NT2/D1 (cell line): ENCODE data around the gene TTR.

ENCODE experiments used
- DNase-seq: peaks from one replicate; pipeline ENCODE4 v3.0.0-alpha.2; 2011; ENCODE audit warnings: low read depth, low spot score
- H3K27me3 ChIP-seq: 2 replicates; pipeline ENCODE4 v1.6.0; 2011; ENCODE audit warnings: mild to moderate bottlenecking; ENCODE audit not compliant: insufficient read length, insufficient read depth
- H3K36me3 ChIP-seq: 2 replicates; pipeline ENCODE4 v1.6.1; 2011; ENCODE audit warnings: mild to moderate bottlenecking, low read length, mixed read lengths; ENCODE audit not compliant: insufficient read depth, insufficient read length
- H3K4me1 ChIP-seq: 2 replicates; pipeline ENCODE4 v1.5.1; 2011; ENCODE audit not compliant: insufficient read depth, insufficient read length
- H3K4me3 ChIP-seq: 2 replicates; pipeline ENCODE4 v1.5.1; 2011; ENCODE audit warnings: low read depth; ENCODE audit not compliant: insufficient read length
- H3K9ac ChIP-seq: 2 replicates; pipeline ENCODE4 v1.6.0; 2011; ENCODE audit warnings: low read depth; ENCODE audit not compliant: insufficient read length
- H3K9me3 ChIP-seq: 2 replicates; pipeline ENCODE4 v1.5.1; 2011; ENCODE audit warnings: mild to moderate bottlenecking, low read length; ENCODE audit not compliant: insufficient read depth
- SUZ12 ChIP-seq: IDR thresholded peaks from 2 replicates; pipeline ENCODE4 v1.6.1; 2011; ENCODE audit not compliant: insufficient read length, insufficient read depth; ENCODE audit errors: extremely low read depth
- YY1 ChIP-seq: IDR thresholded peaks from 2 replicates; pipeline ENCODE4 v1.6.1; 2011; ENCODE audit not compliant: insufficient read length, insufficient read depth
- ZNF274 ChIP-seq: IDR thresholded peaks from 2 replicates; pipeline ENCODE4 v1.6.1; 2011; ENCODE audit warnings: mild to moderate bottlenecking, low read depth, low read length

TTR gene

DNA sequence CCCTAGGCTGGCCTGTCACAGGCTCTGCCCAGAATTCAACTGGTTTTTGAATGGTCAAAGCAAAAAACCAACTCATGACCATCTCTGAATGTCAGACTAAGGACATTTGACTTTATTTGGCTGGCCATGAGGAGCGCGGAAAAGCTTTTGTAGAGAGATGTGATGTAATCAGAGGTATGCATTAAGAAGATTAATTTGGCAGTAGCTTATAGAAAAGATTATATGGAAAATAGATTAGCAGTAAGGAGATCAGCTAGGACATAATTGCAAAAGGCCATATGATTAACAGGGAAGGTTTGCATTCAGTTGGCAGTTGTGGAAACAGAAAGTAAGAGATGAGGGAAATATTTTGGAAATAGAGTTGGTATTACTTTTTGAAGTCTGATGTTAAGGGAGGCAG lies 12.3 kb upstream of the TTR start:
- no peaks in the 10 kb centered on the region for H3K36me3 ChIP-seq

DNA sequence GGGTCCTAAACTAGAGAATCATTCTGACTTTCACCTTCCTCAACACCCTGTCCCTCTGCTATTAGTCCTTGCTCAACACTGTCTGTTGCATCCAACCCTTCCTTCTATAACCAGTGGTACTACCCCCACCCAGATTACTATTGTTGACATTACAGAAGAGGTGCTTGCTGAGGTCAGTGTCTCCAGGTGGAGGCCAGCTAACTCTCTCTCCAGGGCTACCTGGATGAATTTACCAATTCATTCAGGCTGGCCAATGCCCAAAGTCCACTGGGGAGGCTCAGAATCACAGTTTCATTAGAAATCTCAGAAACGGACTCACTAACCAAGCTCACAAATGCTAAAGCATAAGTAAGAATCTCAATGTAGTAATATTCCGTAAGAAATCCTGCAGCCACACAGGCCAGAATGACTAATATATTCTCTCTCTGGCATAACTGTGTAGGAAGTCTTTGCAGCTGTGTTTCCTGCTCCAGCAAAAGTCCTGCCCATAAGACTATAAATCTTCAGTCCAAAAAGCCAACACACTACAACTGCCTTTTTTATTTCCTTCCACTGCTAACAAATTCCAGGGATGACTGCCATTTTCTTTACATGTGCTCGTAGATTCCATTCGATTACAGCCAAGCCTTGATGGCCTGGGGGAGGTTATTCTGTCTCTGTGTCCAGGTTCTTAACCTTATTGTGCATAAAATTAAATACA lies 10.0 kb upstream of the TTR start:
- Histone ChIP-seq H3K9ac (no peak overlapping the region), H3K4me3 (no peak overlapping the region), H3K27me3 (no peaks in the 10 kb centered on the region), H3K36me3 (no peaks in the 10 kb centered on the region), H3K4me1 (no peaks in the 10 kb centered on the region), H3K9me3 (no peaks in the 10 kb centered on the region)
- DNase-seq = no peak
- TF ChIP-seq YY1 (no peak), SUZ12 (no peak), ZNF274 (no peak)

More for the DNA sequence above, 12.3 kb upstream of the TTR start:
- no peaks in the 10 kb centered on the region for H3K4me1 ChIP-seq
- H3K27me3 ChIP-seq = no peaks in the 10 kb centered on the region
- H3K4me3 ChIP-seq = no peak overlapping the region
- H3K9ac ChIP-seq = no peak overlapping the region
- no peak for DNase-seq
- H3K9me3 ChIP-seq = no peaks in the 10 kb centered on the region
- TF ChIP-seq ZNF274 (no peak), SUZ12 (no peak), YY1 (no peak)

DNA sequence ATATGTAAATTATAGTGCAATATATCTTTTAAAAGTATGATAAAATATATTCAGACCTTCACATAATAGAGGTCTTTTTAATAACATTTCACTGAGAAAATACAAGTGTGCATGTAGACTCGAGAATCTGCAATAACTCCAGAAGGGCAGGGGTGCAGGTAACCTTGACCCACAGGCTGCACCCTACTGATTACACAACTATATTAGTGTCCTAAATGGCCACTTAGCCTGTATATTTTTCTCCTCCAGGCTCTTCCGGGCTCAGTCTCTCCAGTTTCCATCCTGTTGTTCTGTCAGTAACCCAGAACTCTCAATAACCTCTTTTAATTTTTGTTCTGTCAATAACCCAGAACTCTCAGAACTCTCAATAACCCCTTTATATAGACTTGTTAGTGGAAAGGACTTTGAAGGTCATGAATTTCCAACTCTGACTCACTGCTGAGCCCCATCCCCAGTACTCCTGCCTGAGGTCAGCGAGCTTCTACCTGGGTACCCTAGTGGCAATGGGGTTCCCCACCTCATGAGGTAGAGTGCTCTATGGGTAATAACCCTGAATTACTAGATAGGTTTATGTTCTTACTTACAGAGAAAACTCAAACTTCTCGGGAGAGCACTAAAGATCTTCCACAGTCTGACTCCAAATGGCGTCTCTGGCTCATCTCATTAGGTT lies 8.4 kb upstream of the TTR start:
- TF ChIP-seq SUZ12 (no peak), ZNF274 (no peak), YY1 (no peak)
- no peaks in the 10 kb centered on the region for H3K36me3 ChIP-seq
- no peaks in the 10 kb centered on the region for H3K27me3 ChIP-seq
- H3K9me3 ChIP-seq = no peaks in the 10 kb centered on the region
- H3K9ac ChIP-seq = no peak overlapping the region
- no peak for DNase-seq
- no peaks in the 10 kb centered on the region for H3K4me1 ChIP-seq
- no peak overlapping the region for H3K4me3 ChIP-seq

DNA sequence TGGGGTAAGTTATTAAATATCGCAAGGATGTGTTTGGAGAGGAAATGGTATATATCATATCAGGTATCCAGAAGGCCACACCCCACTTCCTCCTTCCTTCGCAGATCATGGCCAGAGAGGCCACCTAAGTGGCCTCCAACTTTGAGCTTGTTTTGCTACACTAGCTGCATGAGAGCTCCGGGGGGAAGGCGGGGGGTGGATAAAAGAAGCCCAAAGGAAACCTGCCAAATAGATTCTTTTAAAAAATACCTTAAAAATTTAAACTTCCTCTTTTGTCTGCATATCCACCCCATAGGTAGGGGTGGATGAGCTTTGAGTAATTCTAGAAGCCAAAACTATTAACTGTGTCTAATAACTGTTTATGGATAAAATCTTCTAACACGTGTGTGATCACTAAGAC lies 5.7 kb upstream of the TTR start:
- no peak for DNase-seq
- no peak overlapping the region for H3K4me3 ChIP-seq
- no peaks in the 10 kb centered on the region for H3K9me3 ChIP-seq
- H3K9ac ChIP-seq = no peak overlapping the region
- H3K36me3 ChIP-seq = no peaks in the 10 kb centered on the region
- H3K4me1 ChIP-seq = no peaks in the 10 kb centered on the region
- no peaks in the 10 kb centered on the region for H3K27me3 ChIP-seq
- no peak for TF ChIP-seq SUZ12

DNA sequence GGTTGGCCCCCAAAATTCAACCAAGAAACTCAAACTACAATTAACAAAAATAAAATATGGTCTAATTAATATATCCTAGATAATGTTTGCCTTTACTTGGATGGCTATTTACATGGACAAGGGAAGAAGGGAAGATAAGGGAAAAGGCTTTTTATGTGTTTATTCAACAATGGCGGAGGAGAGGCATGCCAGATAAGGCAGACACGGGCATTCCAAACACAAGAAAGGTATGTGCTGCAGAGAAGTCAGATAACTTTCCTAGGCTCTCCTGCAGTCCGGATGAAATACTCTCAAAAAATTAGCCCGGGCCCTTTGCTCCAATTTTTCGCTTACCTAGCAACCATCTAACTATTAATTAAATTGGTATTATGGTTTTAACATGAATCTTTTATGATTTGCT lies 5.1 kb upstream of the TTR start:
- Histone ChIP-seq H3K27me3 (no peaks in the 10 kb centered on the region), H3K9ac (no peak overlapping the region), H3K9me3 (no peaks in the 10 kb centered on the region), H3K4me1 (no peaks in the 10 kb centered on the region), H3K4me3 (no peak overlapping the region), H3K36me3 (no peaks in the 10 kb centered on the region)
- TF ChIP-seq SUZ12 (no peak), YY1 (no peak), ZNF274 (no peak)
- no peak for DNase-seq

DNA sequence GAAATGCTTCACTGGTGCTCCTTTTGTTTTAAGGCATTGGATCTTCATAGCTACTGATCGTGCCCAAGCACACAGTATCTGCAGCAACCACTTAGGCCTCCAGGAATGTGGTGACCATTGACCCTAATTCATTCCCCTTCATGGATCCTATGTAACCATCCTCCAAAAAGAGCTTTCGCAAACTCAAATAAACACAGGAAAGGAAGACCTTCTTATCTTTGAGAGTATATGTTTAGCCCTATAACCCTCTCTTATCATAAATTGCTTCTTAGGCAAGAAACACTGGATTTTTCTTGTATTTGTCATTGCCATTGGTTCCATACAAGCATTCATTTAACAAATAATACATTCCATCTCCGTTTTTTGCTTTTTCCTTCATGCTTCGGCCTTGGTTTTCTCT lies 4.1 kb upstream of the TTR start:
- Histone ChIP-seq H3K9me3 (no peaks in the 10 kb centered on the region), H3K4me1 (no peaks in the 10 kb centered on the region), H3K36me3 (no peaks in the 10 kb centered on the region), H3K9ac (no peak overlapping the region), H3K4me3 (no peak overlapping the region), H3K27me3 (no peaks in the 10 kb centered on the region)
- DNase-seq = no peak
- TF ChIP-seq SUZ12 (no peak), YY1 (no peak), ZNF274 (no peak)

DNA sequence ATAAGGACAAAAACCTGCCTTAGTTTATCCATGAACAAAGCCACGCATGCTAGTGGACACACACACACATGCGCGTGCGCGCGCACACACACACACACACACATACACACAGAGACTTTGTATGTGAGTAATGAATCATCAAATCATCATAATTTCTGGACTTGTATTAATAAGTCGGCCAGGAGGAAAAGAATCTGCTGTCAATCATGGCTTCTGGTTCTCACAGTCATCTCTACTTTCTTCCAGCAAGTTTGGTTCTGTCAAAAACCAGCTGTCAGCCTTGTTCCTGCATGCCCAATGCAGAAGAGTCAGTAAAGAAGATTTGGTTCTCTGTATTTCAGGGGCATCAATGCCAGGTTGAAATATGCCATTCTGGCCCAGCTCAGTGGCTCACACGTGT lies 1.1 kb upstream of the TTR start:
- H3K4me1 ChIP-seq = no peaks in the 10 kb centered on the region
- no peaks in the 10 kb centered on the region for H3K9me3 ChIP-seq
- H3K36me3 ChIP-seq = no peaks in the 10 kb centered on the region
- DNase-seq = no peak
- H3K9ac ChIP-seq = no peak overlapping the region
- H3K4me3 ChIP-seq = no peak overlapping the region
- TF ChIP-seq SUZ12 (no peak), ZNF274 (no peak), YY1 (no peak)
- no peaks in the 10 kb centered on the region for H3K27me3 ChIP-seq

DNA sequence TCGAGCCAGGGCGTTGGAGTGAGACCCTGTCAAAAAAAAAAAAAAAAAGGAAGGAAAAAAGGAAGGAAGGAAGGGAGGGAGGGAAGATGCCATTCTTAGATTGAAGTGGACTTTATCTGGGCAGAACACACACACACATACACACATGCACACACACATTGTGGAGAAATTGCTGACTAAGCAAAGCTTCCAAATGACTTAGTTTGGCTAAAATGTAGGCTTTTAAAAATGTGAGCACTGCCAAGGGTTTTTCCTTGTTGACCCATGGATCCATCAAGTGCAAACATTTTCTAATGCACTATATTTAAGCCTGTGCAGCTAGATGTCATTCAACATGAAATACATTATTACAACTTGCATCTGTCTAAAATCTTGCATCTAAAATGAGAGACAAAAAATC lies 564 bp upstream of the TTR start:
- H3K4me1 ChIP-seq = no peaks in the 10 kb centered on the region
- TF ChIP-seq ZNF274 (no peak), YY1 (no peak), SUZ12 (no peak)
- H3K9ac ChIP-seq = no peak overlapping the region
- H3K27me3 ChIP-seq = no peaks in the 10 kb centered on the region
- H3K4me3 ChIP-seq = no peak overlapping the region
- DNase-seq = no peak
- H3K9me3 ChIP-seq = no peaks in the 10 kb centered on the region
- no peaks in the 10 kb centered on the region for H3K36me3 ChIP-seq
